ENCODE measurements around the gene SNORC. TPM values are rescaled to one million over a fixed set of nuclear protein-coding genes. Genes with fewer than 3 reads are reported as not detected.

Gene SNORC
- total and polyA plus RNA-seq, 2 of the 4 experiments (the other 2 are of a cell fraction): under 0.01 to 0.67 TPM

DNA sequence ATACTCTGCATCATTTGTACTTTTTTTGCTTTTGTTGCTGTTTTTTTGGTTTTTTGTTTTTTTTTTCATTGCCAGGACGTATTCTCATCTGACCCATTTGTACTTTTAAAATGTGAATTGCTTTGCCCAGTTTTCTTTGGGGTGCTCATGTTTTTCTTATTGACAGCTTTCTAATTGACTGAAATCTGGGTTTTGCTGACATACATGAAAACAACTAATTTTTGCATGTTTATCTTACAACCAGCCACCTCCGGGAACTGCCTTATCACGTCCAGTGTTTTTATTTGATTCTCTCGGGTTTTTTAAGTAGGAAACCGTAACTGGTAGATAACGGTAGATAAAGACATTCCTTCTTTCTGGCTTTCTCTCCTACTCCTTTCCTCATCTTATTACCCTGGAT, 38.6 kb downstream of the SNORC start:
- no peak overlapping the region for H3K14ac ChIP-seq (replicated peaks; ENCODE audit: low read depth, low read length)
- ChIA-PET CTCF (no interaction called here), POLR2A (ENCODE audit: unreplicated experiment) (no interaction called here)
- H3K9me3 ChIP-seq (ENCODE audit: control insufficient read depth, insufficient read depth, low read length): no peaks in the 10 kb centered on the region
- H4K20me1 ChIP-seq (ENCODE audit: insufficient read depth, low read length): no peaks in the 10 kb centered on the region
- no peak overlapping the region for H3K4me2 ChIP-seq (ENCODE audit: low read depth, low read length)
- H2BK5ac ChIP-seq (ENCODE audit: low read depth, low read length, poor library complexity, severe bottlenecking): no peak overlapping the region
- no peak for ATAC-seq (ENCODE audit: low read depth)
- H3K18ac ChIP-seq (ENCODE audit: low read depth, low read length): no peak overlapping the region
- BruUV-seq (replicated peaks): no TSS peak
- in situ Hi-C loops (cut with MboI; ENCODE audit: low sequenced_read_pairs) (no loop called here), dilution Hi-C loops (cut with HindIII; ENCODE audit: low sequenced_read_pairs, unreplicated experiment) (no loop called here), intact Hi-C loops (cut with micrococcal nuclease) (no loop called here)
- no peaks in the 10 kb centered on the region for H3K4me1 ChIP-seq (ENCODE audit: control insufficient read depth, insufficient read depth, low read length)
- no peak overlapping the region for H2AK9ac ChIP-seq (replicated peaks; ENCODE audit: low read depth, low read length, poor library complexity)
- no peak overlapping the region for H4K8ac ChIP-seq (ENCODE audit: low read depth in 2 of 2, low read length in 2 of 2)
- H3K79me1 ChIP-seq (ENCODE audit: low read depth in 1 of 2, low read length in 2 of 2): no peaks in the 10 kb centered on the region
- H3K36me3 ChIP-seq (ENCODE audit: control insufficient read depth, insufficient read depth, low read length): no peaks in the 10 kb centered on the region
- TF ChIP-seq CEBPB (IDR thresholded peaks at IDR 0.05; ENCODE audit: low read depth, low read length) (no peak), RAD21 (IDR thresholded peaks at IDR 0.05; ENCODE audit: low read length) (no peak), MAFK (IDR thresholded peaks at IDR 0.05; ENCODE audit: low read depth, low read length) (peak; percentile 33; the same call in 1 of the 2 replicates), RFX5 (IDR thresholded peaks at IDR 0.05; ENCODE audit: low read depth, low read length) (no peak)
- H4K91ac ChIP-seq (ENCODE audit: insufficient read depth, low read depth, low read length): no peak overlapping the region
- H2AFZ ChIP-seq (replicated peaks; ENCODE audit: low read length, poor library complexity): no peak overlapping the region
- H2BK120ac ChIP-seq (ENCODE audit: low read depth, low read length): no peak overlapping the region
- H3K23ac ChIP-seq (ENCODE audit: low read depth, low read length): no peak overlapping the region
- DNase-seq: no peak
- no peak overlapping the region for H3K56ac ChIP-seq (ENCODE audit: extremely low read depth, insufficient read depth, low read length)
- no peak overlapping the region for H3K9ac ChIP-seq (ENCODE audit: low read depth, low read length)
- no peak overlapping the region for H3K27ac ChIP-seq (ENCODE audit: insufficient read depth, low read length)
- peaks cover 3% of the 10 kb centered on the region; the same call in 1 of the 2 replicates for H3K27me3 ChIP-seq (ENCODE audit: control insufficient read depth, insufficient read depth, low read length)
- H2AK5ac ChIP-seq (ENCODE audit: low read depth, low read length): no peak overlapping the region
- H4K5ac ChIP-seq (ENCODE audit: low read depth, low read length): no peak overlapping the region
- WGBS, 2 experiments (ENCODE audit: extremely low coverage in 2 of 2, insufficient read length in 1 of 2): 30% methylated on average over 2 of the region's 6 CpGs; no CpG with 5 or more reads in 1 of the 2 experiments
- H3K4ac ChIP-seq (ENCODE audit: low read depth, low read length): no peak overlapping the region
- H2BK15ac ChIP-seq (ENCODE audit: low read depth, low read length): no peak overlapping the region
- H3K4me3 ChIP-seq (ENCODE audit: insufficient read depth, low read depth, low read length): no peak overlapping the region
- H2BK20ac ChIP-seq (ENCODE audit: low read depth, low read length): no peak overlapping the region
- no peaks in the 10 kb centered on the region for H3K9me1 ChIP-seq (ENCODE audit: insufficient read depth, low read length)
